Memory B cell (primary cell): ENCODE data around the gene ANKRD26.

ENCODE experiments used
- ATAC-seq: fragments of 150-1000 bp; cut with Tn5 transposase; 2 replicates; pipeline ENCODE4 v1.10.0; 2021; ENCODE audit warnings: low read depth, mild to moderate bottlenecking, moderate library complexity
- DNase-seq, 2 donors: peaks; one replicate each; pipeline ENCODE4 v3.0.0; 2022; ENCODE audit warnings: low spot score in 2 of 2
- H3K27ac Mint-ChIP-seq: one replicate; pipeline ENCODE4 v1.8.0; 2022; ENCODE audit warnings: mild to moderate bottlenecking, moderate library complexity, mixed read lengths
- H3K27me3 Mint-ChIP-seq: one replicate; pipeline ENCODE4 v1.8.0; 2022; ENCODE audit warnings: mixed read lengths
- H3K36me3 Mint-ChIP-seq: one replicate; pipeline ENCODE4 v1.8.0; 2022; ENCODE audit warnings: mild to moderate bottlenecking, mixed read lengths
- H3K4me1 Mint-ChIP-seq: one replicate; pipeline ENCODE4 v1.8.0; 2022; ENCODE audit warnings: mixed read lengths
- H3K4me3 Mint-ChIP-seq: one replicate; pipeline ENCODE4 v1.8.0; 2022; ENCODE audit warnings: mild to moderate bottlenecking, moderate library complexity, mixed read lengths
- H3K9me3 Mint-ChIP-seq: one replicate; pipeline ENCODE4 v1.8.0; 2022; ENCODE audit warnings: mixed read lengths

Gene ANKRD26

DNA sequence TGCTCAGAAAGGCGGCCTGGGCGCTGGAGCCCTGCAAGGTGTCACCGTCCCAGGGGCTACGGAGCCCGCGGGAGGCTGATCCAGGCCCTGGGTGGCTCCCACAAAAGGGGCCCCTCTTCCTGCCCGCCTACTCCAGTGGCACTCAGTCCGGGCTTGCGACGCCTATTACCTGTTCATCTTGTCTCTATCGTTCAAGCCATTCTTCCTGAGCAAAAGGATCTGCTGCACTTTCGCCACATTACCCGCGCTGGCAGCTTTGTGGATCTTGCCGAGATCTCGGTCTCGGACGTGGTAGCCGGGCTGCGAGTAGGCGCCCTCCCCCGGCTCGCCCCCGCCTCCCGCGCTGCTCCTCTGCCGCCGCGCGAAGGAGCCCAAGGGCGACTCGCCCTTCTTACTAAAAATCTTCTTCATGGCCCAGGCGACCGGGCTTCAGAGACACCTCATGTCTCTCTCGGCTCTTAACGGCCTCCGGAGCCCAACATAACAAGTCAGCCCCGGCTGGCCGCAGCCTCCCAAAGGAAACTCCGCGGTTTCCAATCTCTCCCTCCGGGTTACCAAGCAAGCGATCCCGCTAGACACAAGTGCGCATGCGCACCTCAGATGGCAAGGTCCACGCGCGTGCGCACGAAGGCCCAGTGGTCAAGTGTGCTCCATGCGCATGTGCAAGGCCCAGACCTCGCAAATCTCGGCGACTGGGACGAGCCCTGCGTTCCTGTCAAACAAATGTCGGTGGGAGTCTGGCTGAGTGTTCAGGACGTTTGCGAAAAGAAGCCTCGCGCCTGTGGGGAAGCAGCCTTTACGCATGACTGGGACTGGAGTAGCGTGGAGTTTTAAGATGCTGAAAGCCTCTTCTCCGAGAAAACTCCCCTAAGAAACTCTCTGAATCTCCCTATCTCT is at the start of gene ANKRD26:
Gene ANKRD26, minus strand, starts transcription at position 579 of the 897 bp plus-strand sequence. Its CDS starts 168 bp downstream, at position 411.
- Mint-ChIP-seq H3K27ac (peak within 1 kb of the TSS; percentile 96), H3K4me3 (peak within 1 kb of the TSS; percentile 90), H3K4me1 (peaks cover 12% of the 10 kb centered on the region), H3K36me3 (no peaks in the 10 kb centered on the region), H3K9me3 (no peaks in the 10 kb centered on the region), H3K27me3 (no peaks in the 10 kb centered on the region)
- peak; percentile 91 for ATAC-seq
- DNase-seq = peak; percentile 93 to 94

GRCh38 chr10:27147701-27148100 is 47.4 kb upstream of the ANKRD26 start:
- Mint-ChIP-seq H3K36me3 (peaks cover 27% of the 10 kb centered on the region), H3K27me3 (no peaks in the 10 kb centered on the region), H3K9me3 (no peaks in the 10 kb centered on the region), H3K4me3 (no peak overlapping the region), H3K27ac (no peak overlapping the region), H3K4me1 (peaks cover 12% of the 10 kb centered on the region)
- DNase-seq (no peak), ATAC-seq (no peak)

DNA sequence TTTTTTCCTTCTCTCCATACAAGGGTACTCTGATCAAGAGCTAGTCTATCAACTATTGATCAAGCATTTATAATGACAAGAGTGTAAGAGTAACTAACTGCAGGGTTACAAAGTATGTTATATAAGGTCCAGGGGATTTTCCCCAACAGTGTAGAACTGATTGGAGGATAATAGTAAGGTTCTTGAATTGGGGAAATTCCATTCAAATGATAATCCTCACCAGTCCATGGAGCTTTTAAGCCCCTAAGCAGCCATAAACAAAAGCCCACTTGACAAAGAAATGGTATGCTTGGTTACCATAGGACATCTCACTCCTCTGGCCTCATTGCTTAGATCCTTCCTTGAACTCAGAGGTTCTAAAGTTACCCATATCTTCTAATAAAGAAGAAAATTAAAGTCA is 45.6 kb upstream of the ANKRD26 start:
- Mint-ChIP-seq H3K27ac (no peak overlapping the region), H3K9me3 (no peaks in the 10 kb centered on the region), H3K4me3 (no peak overlapping the region), H3K4me1 (peaks cover 6% of the 10 kb centered on the region), H3K27me3 (no peaks in the 10 kb centered on the region), H3K36me3 (peaks cover 25% of the 10 kb centered on the region)
- DNase-seq (no peak), ATAC-seq (peak; percentile 26)

- H3K27ac Mint-ChIP-seq = no peak overlapping the region
- no peak for DNase-seq
- H3K27me3 Mint-ChIP-seq = no peaks in the 10 kb centered on the region
- peaks cover 3% of the 10 kb centered on the region for H3K4me1 Mint-ChIP-seq
- H3K4me3 Mint-ChIP-seq = no peak overlapping the region
- H3K36me3 Mint-ChIP-seq = peaks cover 26% of the 10 kb centered on the region
- ATAC-seq = no peak
- H3K9me3 Mint-ChIP-seq = no peaks in the 10 kb centered on the region
Observed at GRCh38 chr10:27143686-27144085, 43.4 kb upstream of the ANKRD26 start.

DNA sequence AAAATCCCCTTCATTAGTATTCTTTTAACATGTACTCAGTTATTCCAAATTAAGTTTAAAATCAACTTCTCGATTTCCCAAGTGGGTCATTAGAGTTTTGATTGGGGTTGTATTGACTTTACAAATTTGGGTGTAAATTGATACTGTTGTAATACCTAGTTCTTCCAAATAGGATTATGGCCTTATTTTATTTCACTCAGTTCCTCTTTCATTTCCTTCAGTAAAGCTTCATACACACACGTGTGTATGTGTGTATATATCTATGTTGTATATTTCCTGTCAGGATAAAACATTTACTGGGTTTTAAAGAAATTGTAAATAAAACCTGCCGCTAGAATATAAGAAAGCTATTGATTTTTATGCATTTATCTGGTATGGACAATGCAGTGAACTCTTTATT is 38.0 kb upstream of the ANKRD26 start:
- Mint-ChIP-seq H3K27me3 (no peaks in the 10 kb centered on the region), H3K4me3 (no peak overlapping the region), H3K4me1 (peaks cover 5% of the 10 kb centered on the region), H3K27ac (no peak overlapping the region), H3K36me3 (peaks cover 21% of the 10 kb centered on the region), H3K9me3 (no peaks in the 10 kb centered on the region)
- DNase-seq (no peak), ATAC-seq (peak; percentile 46)

DNA sequence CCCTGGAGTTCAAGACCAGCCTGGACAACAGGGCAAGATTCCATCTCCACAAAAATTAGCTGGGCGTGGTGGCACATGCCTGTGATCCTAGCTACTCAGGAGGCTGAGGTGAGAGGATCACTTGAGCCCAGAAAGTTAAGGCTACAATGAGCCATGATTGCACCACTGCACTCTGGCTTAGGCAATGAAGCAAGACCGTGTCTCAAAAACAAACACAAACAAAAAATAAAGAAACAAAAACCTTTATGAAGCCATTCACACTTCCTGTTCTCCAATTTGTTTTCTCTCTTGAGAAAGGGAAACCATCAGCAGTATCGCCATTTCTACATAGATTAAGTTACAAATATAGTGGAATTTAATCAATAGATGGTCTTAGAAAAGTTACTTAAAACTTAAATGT is 34.1 kb upstream of the ANKRD26 start:
- no peak for ATAC-seq
- Mint-ChIP-seq H3K27ac (no peak overlapping the region), H3K36me3 (peaks cover 31% of the 10 kb centered on the region), H3K4me3 (no peak overlapping the region), H3K9me3 (no peaks in the 10 kb centered on the region), H3K4me1 (peaks cover 5% of the 10 kb centered on the region), H3K27me3 (no peaks in the 10 kb centered on the region)
- no peak for DNase-seq

DNA sequence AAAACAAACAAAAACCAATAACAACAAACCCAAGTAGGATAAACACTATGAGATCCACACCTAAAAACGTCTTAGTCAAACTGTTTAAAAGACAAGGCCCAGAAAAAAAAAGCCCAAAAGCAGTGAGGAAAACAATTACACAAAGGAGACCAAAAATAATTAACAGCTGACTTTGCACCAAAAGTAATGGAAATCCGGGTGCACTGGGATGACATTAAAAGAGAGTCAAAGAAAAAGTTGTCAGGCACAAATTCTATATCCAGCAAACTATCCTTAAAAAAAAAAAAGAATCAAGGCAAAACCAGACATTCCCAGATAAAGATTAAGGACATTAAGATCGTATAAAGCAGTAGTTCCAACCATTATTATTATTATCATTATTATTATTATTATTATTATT is 7.9 kb upstream of the ANKRD26 start:
- Mint-ChIP-seq H3K27me3 (no peaks in the 10 kb centered on the region), H3K36me3 (peaks cover 26% of the 10 kb centered on the region), H3K4me3 (no peak overlapping the region), H3K4me1 (no peaks in the 10 kb centered on the region), H3K27ac (no peak overlapping the region), H3K9me3 (no peaks in the 10 kb centered on the region)
- DNase-seq = no peak
- ATAC-seq = no peak

GRCh38 chr10:27104919-27105318 is 4.6 kb upstream of the ANKRD26 start:
- Mint-ChIP-seq H3K36me3 (peaks cover 12% of the 10 kb centered on the region), H3K4me3 (no peak overlapping the region), H3K9me3 (no peaks in the 10 kb centered on the region), H3K4me1 (peaks cover 7% of the 10 kb centered on the region), H3K27me3 (no peaks in the 10 kb centered on the region), H3K27ac (no peak overlapping the region)
- no peak for DNase-seq
- no peak for ATAC-seq

GRCh38 chr10:27100813-27101347 is 586 bp upstream of the ANKRD26 start:
- DNase-seq = no peak
- Mint-ChIP-seq H3K9me3 (no peaks in the 10 kb centered on the region), H3K4me1 (peaks cover 12% of the 10 kb centered on the region), H3K36me3 (no peaks in the 10 kb centered on the region), H3K4me3 (peak overlapping the region; percentile 90), H3K27me3 (no peaks in the 10 kb centered on the region), H3K27ac (peak overlapping the region; percentile 96)
- ATAC-seq = peak; percentile 1

- no peaks in the 10 kb centered on the region for H3K9me3 Mint-ChIP-seq
- H3K27me3 Mint-ChIP-seq = no peaks in the 10 kb centered on the region
- DNase-seq (no peak), ATAC-seq (no peak)
- peak overlapping the region; percentile 96 for H3K27ac Mint-ChIP-seq
- peaks cover 12% of the 10 kb centered on the region for H3K4me1 Mint-ChIP-seq
- peak overlapping the region; percentile 90 for H3K4me3 Mint-ChIP-seq
- H3K36me3 Mint-ChIP-seq = no peaks in the 10 kb centered on the region
Observed at GRCh38 chr10:27099448-27099847, 846 bp downstream of the ANKRD26 start.

DNA sequence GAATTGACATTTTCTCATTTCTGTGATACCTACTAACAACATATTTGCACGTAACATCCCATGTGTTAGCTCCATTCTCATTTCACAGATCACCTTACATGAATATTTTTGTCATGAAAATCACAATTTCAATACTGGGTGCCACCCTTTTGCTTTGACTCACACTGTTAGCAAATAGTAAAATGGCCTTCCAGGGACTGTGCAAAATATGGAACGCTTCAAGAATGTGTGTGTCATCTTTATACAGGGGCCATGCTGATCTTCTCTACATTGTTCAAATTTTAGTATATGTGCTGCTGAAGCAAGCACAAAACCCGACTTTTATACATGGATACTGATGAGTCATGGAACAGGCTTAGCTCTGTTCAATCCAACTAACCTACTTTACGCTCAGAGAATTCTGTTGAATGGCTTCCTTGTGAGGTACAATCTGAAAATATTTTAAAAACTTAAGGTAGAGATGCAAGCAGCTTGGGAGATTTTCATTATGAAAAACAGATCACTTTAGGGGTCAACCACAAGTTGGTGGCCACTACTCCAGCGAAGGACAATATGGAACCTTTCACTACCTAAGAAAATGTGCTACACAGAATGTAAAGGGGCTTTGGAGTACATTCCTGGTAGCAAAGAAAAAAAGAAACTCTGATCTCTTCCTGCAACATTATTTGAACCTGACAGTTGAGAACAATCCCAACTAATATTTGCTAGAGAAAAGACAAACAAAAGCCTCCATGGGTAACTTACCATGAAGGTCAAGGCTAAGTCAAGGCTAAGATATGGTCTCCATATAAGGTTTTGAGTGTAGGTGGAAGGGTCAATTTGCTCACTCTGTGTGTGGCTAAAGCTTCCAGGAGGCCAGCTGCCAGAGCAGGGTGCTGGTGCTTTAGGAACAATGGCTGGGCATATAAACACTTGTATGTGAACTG is 11.9 kb downstream of the ANKRD26 start:
- no peak overlapping the region for H3K4me3 Mint-ChIP-seq
- DNase-seq = no peak
- peaks cover 19% of the 10 kb centered on the region for H3K36me3 Mint-ChIP-seq
- ATAC-seq = no peak
- H3K27ac Mint-ChIP-seq = no peak overlapping the region
- no peaks in the 10 kb centered on the region for H3K9me3 Mint-ChIP-seq
- H3K27me3 Mint-ChIP-seq = no peaks in the 10 kb centered on the region
- H3K4me1 Mint-ChIP-seq = no peaks in the 10 kb centered on the region

GRCh38 chr10:27072436-27073114 is 27.7 kb downstream of the ANKRD26 start:
- DNase-seq (no peak), ATAC-seq (no peak)
- Mint-ChIP-seq H3K4me1 (peaks cover 4% of the 10 kb centered on the region), H3K9me3 (peaks cover 5% of the 10 kb centered on the region), H3K27ac (no peak overlapping the region), H3K36me3 (peaks cover 57% of the 10 kb centered on the region), H3K27me3 (no peaks in the 10 kb centered on the region), H3K4me3 (no peak overlapping the region)

- DNase-seq (no peak), ATAC-seq (no peak)
- no peak overlapping the region for H3K4me3 Mint-ChIP-seq
- H3K27ac Mint-ChIP-seq = no peak overlapping the region
- H3K9me3 Mint-ChIP-seq = peaks cover 4% of the 10 kb centered on the region
- H3K36me3 Mint-ChIP-seq = peaks cover 36% of the 10 kb centered on the region
- peaks cover 4% of the 10 kb centered on the region for H3K4me1 Mint-ChIP-seq
- H3K27me3 Mint-ChIP-seq = no peaks in the 10 kb centered on the region
Observed at GRCh38 chr10:27068217-27068891, 31.9 kb downstream of the ANKRD26 start.
